ENCODE data around the gene CLUH.

GRCh38 chr17:2751491-2751890, 39.9 kb upstream of the CLUH start:
- TF ChIP-seq CTCF (IDR thresholded peaks at IDR 0.05; ENCODE audit: low read length) (no peak), EZH2 (optimal IDR thresholded peaks at IDR 0.05; ENCODE audit: low read depth, low read length) (no peak)

Data from MM.1S (cell line).